ENCODE data around the gene SNCAIP. TPM values are rescaled to one million over a fixed set of nuclear protein-coding genes. Genes with fewer than 3 reads are reported as not detected.

The SNCAIP gene
- total RNA-seq, 2 donors from 2014 or later: 8.1 to 9.5 TPM

DNA sequence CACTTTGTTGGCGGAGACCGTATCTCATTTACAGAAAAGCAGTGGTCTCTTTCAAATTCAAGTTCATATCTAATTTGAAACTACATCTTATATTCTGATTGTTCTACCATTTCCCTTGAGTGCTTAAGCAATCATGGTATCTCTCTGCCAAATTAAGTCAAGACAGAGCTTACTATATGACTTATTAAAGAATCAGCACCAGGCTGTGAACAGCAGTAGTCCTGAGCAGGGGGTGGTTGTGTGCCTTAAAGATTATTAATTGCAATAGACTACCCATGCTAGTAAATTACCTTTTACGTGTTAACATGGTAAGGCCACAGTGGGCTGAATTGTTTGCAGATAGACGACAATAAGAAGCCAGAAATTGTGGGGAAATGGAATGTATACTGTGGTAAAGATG, 21.5 kb downstream of the SNCAIP start:
- no peak overlapping the region for H3K4me3 ChIP-seq
- no peaks in the 10 kb centered on the region for H3K4me1 ChIP-seq
- DNase-seq (ENCODE audit: low spot score): no peak
- TF ChIP-seq, protein P1, sequence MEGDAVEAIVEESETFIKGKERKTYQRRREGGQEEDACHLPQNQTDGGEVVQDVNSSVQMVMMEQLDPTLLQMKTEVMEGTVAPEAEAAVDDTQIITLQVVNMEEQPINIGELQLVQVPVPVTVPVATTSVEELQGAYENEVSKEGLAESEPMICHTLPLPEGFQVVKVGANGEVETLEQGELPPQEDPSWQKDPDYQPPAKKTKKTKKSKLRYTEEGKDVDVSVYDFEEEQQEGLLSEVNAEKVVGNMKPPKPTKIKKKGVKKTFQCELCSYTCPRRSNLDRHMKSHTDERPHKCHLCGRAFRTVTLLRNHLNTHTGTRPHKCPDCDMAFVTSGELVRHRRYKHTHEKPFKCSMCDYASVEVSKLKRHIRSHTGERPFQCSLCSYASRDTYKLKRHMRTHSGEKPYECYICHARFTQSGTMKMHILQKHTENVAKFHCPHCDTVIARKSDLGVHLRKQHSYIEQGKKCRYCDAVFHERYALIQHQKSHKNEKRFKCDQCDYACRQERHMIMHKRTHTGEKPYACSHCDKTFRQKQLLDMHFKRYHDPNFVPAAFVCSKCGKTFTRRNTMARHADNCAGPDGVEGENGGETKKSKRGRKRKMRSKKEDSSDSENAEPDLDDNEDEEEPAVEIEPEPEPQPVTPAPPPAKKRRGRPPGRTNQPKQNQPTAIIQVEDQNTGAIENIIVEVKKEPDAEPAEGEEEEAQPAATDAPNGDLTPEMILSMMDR (IDR thresholded peaks at IDR 0.05): no peak
- no peak overlapping the region for H3K27ac ChIP-seq
- no peaks in the 10 kb centered on the region for H3K36me3 ChIP-seq
- H3K27me3 ChIP-seq: no peaks in the 10 kb centered on the region
- no peaks in the 10 kb centered on the region for H3K9me3 ChIP-seq

GRCh38 chr5:122339591-122339990, 27.6 kb downstream of the SNCAIP start:
- TF ChIP-seq, protein P1 (IDR thresholded peaks at IDR 0.05): no peak
- H3K4me3 ChIP-seq: no peak overlapping the region
- no peak overlapping the region for H3K27ac ChIP-seq
- no peaks in the 10 kb centered on the region for H3K4me1 ChIP-seq
- no peaks in the 10 kb centered on the region for H3K9me3 ChIP-seq
- no peak for DNase-seq (ENCODE audit: low spot score)
- no peaks in the 10 kb centered on the region for H3K36me3 ChIP-seq
- H3K27me3 ChIP-seq: no peaks in the 10 kb centered on the region

GRCh38 chr5:122341087-122341486, 29.1 kb downstream of the SNCAIP start:
- no peaks in the 10 kb centered on the region for H3K9me3 ChIP-seq
- no peak overlapping the region for H3K27ac ChIP-seq
- no peak overlapping the region for H3K4me3 ChIP-seq
- TF ChIP-seq, protein P1 (IDR thresholded peaks at IDR 0.05): no peak
- H3K27me3 ChIP-seq: no peaks in the 10 kb centered on the region
- H3K4me1 ChIP-seq: no peaks in the 10 kb centered on the region
- H3K36me3 ChIP-seq: no peaks in the 10 kb centered on the region
- no peak for DNase-seq (ENCODE audit: low spot score)

- Histone ChIP-seq H3K36me3 (no peaks in the 10 kb centered on the region), H3K27ac (no peak overlapping the region), H3K27me3 (no peaks in the 10 kb centered on the region), H3K4me3 (no peak overlapping the region), H3K4me1 (no peaks in the 10 kb centered on the region), H3K9me3 (no peaks in the 10 kb centered on the region)
- no peak for DNase-seq (ENCODE audit: low spot score)
- TF ChIP-seq, protein P1 (IDR thresholded peaks at IDR 0.05): no peak
These were observed 30.2 kb downstream of the SNCAIP start for GRCh38 chr5:122342256-122342655.

GRCh38 chr5:122346897-122347581, 35.0 kb downstream of the SNCAIP start:
- H3K27ac ChIP-seq: no peak overlapping the region
- no peak for DNase-seq (ENCODE audit: low spot score)
- H3K9me3 ChIP-seq: no peaks in the 10 kb centered on the region
- no peaks in the 10 kb centered on the region for H3K36me3 ChIP-seq
- H3K4me1 ChIP-seq: no peaks in the 10 kb centered on the region
- H3K27me3 ChIP-seq: no peaks in the 10 kb centered on the region
- H3K4me3 ChIP-seq: no peak overlapping the region
- TF ChIP-seq, protein P1 (IDR thresholded peaks at IDR 0.05): no peak

DNA sequence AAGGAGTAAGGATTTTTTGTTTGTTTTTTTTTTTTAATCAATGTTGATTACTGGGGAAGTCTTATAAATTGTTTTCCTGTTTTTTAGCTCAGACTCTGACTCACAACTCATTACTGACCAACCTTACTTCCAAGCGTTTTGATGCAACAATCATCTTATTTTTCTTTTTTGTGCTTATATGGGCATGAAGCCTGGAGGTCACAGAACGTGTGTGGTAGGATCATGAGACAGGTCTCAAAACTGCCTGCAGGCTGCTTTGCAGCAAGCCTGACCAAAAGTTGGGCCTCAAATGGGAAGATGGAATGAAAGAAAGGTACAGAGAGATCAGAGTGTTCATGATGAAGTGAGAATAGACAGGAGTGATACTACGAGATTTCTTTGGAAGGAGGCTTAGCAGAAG, 38.5 kb downstream of the SNCAIP start:
- Histone ChIP-seq H3K4me3 (no peak overlapping the region), H3K27ac (no peak overlapping the region), H3K4me1 (no peaks in the 10 kb centered on the region), H3K9me3 (no peaks in the 10 kb centered on the region), H3K36me3 (no peaks in the 10 kb centered on the region), H3K27me3 (no peaks in the 10 kb centered on the region)
- TF ChIP-seq, protein P1 (IDR thresholded peaks at IDR 0.05): no peak
- DNase-seq (ENCODE audit: low spot score): no peak

All from right atrium auricular region (tissue), 2 donors.